ENCODE data around the gene ZNF594. TPM values are rescaled to one million over a fixed set of nuclear protein-coding genes. Genes with fewer than 3 reads are reported as not detected.

The ZNF594 gene
- total and polyA plus RNA-seq, 10 of the 15 experiments (the other 5 are each of a cell fraction or from before 2014, with no cell fraction given), result 0.98 to 14.3 (median 11.1) TPM

DNA sequence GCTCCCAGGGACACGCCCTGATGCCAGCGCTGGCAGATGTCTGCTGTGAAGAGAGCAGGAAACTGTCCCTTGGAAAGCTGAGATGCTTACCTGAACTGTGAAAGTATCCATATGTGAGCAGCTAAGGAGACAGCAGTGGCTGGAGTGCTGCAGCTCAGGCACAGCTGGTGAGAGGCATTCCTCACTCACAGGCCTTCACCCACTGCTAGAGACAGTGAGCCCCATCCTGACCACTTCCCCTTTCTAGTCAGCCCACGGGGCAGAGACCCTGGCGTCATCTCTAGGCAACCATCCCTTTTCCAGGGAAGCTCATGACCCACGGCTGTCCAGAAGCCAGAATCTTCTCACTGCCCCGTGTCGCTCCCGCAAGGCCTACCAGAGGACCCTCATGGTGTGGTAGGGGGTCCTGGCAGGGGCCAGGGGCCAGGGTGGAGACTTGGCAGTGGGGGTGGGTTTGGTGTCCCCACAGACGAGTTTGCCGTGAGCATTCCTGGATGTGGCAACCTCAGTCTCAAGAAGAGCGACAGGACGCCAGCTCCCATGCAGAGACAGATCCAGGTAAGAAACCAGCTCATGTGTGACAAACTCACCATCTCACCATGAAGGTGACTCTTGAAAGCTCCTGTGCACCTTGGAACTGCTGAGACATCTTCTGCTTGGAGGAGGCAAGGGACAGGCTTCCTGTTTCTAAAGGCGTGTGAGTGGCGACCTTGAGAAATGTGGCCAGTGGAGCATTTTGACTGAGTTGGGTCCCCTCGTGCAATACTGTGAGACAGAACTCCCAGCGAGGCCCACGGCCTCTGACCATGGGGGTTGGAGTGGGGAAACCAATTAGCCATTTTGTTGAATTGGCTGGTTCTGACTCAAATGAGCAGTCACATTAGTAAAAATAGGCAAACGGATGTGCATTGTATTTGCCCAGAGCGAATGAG lies 43.2 kb upstream of the ZNF594 start, which contains the start of gene SCIMP (continued):
- TF ChIP-seq, protein P1, sequence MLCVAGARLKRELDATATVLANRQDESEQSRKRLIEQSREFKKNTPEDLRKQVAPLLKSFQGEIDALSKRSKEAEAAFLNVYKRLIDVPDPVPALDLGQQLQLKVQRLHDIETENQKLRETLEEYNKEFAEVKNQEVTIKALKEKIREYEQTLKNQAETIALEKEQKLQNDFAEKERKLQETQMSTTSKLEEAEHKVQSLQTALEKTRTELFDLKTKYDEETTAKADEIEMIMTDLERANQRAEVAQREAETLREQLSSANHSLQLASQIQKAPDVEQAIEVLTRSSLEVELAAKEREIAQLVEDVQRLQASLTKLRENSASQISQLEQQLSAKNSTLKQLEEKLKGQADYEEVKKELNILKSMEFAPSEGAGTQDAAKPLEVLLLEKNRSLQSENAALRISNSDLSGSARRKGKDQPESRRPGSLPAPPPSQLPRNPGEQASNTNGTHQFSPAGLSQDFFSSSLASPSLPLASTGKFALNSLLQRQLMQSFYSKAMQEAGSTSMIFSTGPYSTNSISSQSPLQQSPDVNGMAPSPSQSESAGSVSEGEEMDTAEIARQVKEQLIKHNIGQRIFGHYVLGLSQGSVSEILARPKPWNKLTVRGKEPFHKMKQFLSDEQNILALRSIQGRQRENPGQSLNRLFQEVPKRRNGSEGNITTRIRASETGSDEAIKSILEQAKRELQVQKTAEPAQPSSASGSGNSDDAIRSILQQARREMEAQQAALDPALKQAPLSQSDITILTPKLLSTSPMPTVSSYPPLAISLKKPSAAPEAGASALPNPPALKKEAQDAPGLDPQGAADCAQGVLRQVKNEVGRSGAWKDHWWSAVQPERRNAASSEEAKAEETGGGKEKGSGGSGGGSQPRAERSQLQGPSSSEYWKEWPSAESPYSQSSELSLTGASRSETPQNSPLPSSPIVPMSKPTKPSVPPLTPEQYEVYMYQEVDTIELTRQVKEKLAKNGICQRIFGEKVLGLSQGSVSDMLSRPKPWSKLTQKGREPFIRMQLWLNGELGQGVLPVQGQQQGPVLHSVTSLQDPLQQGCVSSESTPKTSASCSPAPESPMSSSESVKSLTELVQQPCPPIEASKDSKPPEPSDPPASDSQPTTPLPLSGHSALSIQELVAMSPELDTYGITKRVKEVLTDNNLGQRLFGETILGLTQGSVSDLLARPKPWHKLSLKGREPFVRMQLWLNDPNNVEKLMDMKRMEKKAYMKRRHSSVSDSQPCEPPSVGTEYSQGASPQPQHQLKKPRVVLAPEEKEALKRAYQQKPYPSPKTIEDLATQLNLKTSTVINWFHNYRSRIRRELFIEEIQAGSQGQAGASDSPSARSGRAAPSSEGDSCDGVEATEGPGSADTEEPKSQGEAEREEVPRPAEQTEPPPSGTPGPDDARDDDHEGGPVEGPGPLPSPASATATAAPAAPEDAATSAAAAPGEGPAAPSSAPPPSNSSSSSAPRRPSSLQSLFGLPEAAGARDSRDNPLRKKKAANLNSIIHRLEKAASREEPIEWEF (IDR thresholded peaks at IDR 0.05; ENCODE audit: insufficient replicate concordance, low read depth, low read length), result no peak
- no peak for TF ChIP-seq NFYA (IDR thresholded peaks at IDR 0.05; ENCODE audit: borderline replicate concordance, low read depth, low read length)
- peak; percentile 70; the same call in 1 of the 2 replicates for TF ChIP-seq LARP7 (IDR thresholded peaks at IDR 0.05)
- no peak for TF ChIP-seq HDAC2 (IDR thresholded peaks at IDR 0.05)
- TF ChIP-seq EP300 (IDR thresholded peaks at IDR 0.05; ENCODE audit: borderline replicate concordance in 1 of 2, control insufficient read depth in 1 of 2, low read depth in 2 of 2, low read length in 2 of 2), result peak; percentile 57 to 75; a peak in 3 of 4 replicates
- TF ChIP-seq SIX5 (IDR thresholded peaks at IDR 0.05; ENCODE audit: low read depth, low read length, severe bottlenecking), result no peak
- peak; percentile 65 for TF ChIP-seq BACH1 (IDR thresholded peaks at IDR 0.05; ENCODE audit: borderline replicate concordance)
- peak; percentile 65 for TF ChIP-seq MEF2B (IDR thresholded peaks at IDR 0.05; ENCODE audit: partially characterized antibody, poor library complexity, severe bottlenecking)
- TF ChIP-seq YBX1 (IDR thresholded peaks at IDR 0.05), result no peak
- peak; percentile 73 for TF ChIP-seq TBL1XR1 (IDR thresholded peaks at IDR 0.05; ENCODE audit: low read depth, low read length)
- TF ChIP-seq ZNF274 (IDR thresholded peaks at IDR 0.05; ENCODE audit: insufficient read depth, insufficient read length), result no peak
- TF ChIP-seq RCOR1 (conservative IDR thresholded peaks at IDR 0.05; ENCODE audit: low read depth, low read length), result no peak
- peak in 1 of 2 experiments; percentile 77; a peak in 2 of 4 replicates for TF ChIP-seq ETV6 (conservative IDR thresholded peaks at IDR 0.05 in 1 of 2, IDR thresholded peaks at IDR 0.05 in 1 of 2; ENCODE audit: borderline replicate concordance in 1 of 2, low read depth in 1 of 2)
- TF ChIP-seq POU2F2 (IDR thresholded peaks at IDR 0.05; ENCODE audit: borderline replicate concordance, low read depth, low read length), result peak; percentile 93
- TF ChIP-seq, protein P2, sequence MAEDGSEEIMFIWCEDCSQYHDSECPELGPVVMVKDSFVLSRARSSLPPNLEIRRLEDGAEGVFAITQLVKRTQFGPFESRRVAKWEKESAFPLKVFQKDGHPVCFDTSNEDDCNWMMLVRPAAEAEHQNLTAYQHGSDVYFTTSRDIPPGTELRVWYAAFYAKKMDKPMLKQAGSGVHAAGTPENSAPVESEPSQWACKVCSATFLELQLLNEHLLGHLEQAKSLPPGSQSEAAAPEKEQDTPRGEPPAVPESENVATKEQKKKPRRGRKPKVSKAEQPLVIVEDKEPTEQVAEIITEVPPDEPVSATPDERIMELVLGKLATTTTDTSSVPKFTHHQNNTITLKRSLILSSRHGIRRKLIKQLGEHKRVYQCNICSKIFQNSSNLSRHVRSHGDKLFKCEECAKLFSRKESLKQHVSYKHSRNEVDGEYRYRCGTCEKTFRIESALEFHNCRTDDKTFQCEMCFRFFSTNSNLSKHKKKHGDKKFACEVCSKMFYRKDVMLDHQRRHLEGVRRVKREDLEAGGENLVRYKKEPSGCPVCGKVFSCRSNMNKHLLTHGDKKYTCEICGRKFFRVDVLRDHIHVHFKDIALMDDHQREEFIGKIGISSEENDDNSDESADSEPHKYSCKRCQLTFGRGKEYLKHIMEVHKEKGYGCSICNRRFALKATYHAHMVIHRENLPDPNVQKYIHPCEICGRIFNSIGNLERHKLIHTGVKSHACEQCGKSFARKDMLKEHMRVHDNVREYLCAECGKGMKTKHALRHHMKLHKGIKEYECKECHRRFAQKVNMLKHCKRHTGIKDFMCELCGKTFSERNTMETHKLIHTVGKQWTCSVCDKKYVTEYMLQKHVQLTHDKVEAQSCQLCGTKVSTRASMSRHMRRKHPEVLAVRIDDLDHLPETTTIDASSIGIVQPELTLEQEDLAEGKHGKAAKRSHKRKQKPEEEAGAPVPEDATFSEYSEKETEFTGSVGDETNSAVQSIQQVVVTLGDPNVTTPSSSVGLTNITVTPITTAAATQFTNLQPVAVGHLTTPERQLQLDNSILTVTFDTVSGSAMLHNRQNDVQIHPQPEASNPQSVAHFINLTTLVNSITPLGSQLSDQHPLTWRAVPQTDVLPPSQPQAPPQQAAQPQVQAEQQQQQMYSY (CRISPR knock-in tag; IDR thresholded peaks at IDR 0.05), result no peak
- peak; percentile 47 to 51; a peak in 3 of 4 replicates for TF ChIP-seq BHLHE40 (IDR thresholded peaks at IDR 0.05; ENCODE audit: borderline replicate concordance in 1 of 2, low read depth in 2 of 2, low read length in 1 of 2)
- no peak for TF ChIP-seq ZNF622 (IDR thresholded peaks at IDR 0.05)
- peak; percentile 64 for TF ChIP-seq CREM (IDR thresholded peaks at IDR 0.05; ENCODE audit: low read depth)
- TF ChIP-seq CHD4 (IDR thresholded peaks at IDR 0.05), result no peak
- TF ChIP-seq CBX5 (IDR thresholded peaks at IDR 0.05; ENCODE audit: low read depth), result no peak
- TF ChIP-seq KAT2A (conservative IDR thresholded peaks at IDR 0.05; ENCODE audit: control insufficient read depth, low read depth, low read length), result no peak

Data from GM12878 (cell line).